Duodenal mucosa (tissue), 2 donors: ENCODE results near the gene IL36RN.
"Not testable (repeated sequence)": the region's sequence is repeated elsewhere in the genome, so short reads cannot be mapped to it uniquely, and the experiment has no call there.

Experiments
- H3K27ac ChIP-seq: one replicate; pipeline ENCODE4 v1.7.0; 2013; ENCODE audit warnings: low read depth, low read length
- H3K27me3 ChIP-seq, 2 donors: one replicate each; pipeline ENCODE4 v1.7.0; 2013; ENCODE audit warnings: low read length in 2 of 2, control low read depth in 1 of 2; ENCODE audit not compliant: insufficient read depth in 2 of 2, control insufficient read depth in 1 of 2
- H3K36me3 ChIP-seq, 2 donors: one replicate each; pipeline ENCODE4 v1.7.0; 2013; ENCODE audit warnings: low read length in 2 of 2, control low read depth in 1 of 2; ENCODE audit not compliant: insufficient read depth in 2 of 2, control insufficient read depth in 1 of 2
- H3K4me1 ChIP-seq, 2 donors: one replicate each; pipeline ENCODE4 v1.7.0; 2013; ENCODE audit warnings: low read length in 2 of 2, control low read depth in 1 of 2; ENCODE audit not compliant: insufficient read depth in 2 of 2, control insufficient read depth in 1 of 2
- H3K4me3 ChIP-seq, 2 donors: one replicate each; pipeline ENCODE4 v1.7.0; 2013; ENCODE audit warnings: low read length in 2 of 2, low read depth in 1 of 2
- H3K9ac ChIP-seq, 2 donors: one replicate each; pipeline ENCODE4 v1.7.0; 2013; ENCODE audit warnings: low read length in 2 of 2, low read depth in 1 of 2
- H3K9me3 ChIP-seq, 2 donors: one replicate each; pipeline ENCODE4 v1.7.0; 2013; ENCODE audit warnings: low read length in 2 of 2, control low read depth in 1 of 2; ENCODE audit not compliant: control insufficient read depth in 1 of 2

IL36RN gene

DNA sequence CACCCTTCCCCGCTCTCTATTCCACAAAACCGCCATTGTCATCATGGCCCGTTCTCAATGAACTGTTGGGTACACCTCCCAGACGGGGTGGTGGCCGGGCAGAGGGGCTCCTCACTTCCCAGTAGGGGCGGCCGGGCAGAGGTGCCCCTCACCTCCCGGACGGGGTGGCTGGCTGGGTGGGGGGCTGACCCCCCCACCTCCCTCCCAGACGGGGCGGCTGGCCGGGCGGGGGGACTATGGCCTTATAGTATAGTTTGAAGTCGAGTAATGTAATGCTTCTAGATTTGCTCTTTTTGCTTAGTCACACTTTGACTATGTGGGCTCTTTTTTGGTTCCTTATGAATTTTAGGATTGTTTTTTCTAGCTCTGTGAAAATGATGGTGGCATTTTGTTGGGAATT, 37.3 kb downstream of the IL36RN start:
- H3K27me3 ChIP-seq = peaks cover 3 to 12% of the 10 kb centered on the region in 2 donors
- H3K4me3 ChIP-seq, H3K36me3 ChIP-seq, H3K9ac ChIP-seq, H3K9me3 ChIP-seq, H3K4me1 ChIP-seq, H3K27ac ChIP-seq: not testable (repeated sequence)

DNA sequence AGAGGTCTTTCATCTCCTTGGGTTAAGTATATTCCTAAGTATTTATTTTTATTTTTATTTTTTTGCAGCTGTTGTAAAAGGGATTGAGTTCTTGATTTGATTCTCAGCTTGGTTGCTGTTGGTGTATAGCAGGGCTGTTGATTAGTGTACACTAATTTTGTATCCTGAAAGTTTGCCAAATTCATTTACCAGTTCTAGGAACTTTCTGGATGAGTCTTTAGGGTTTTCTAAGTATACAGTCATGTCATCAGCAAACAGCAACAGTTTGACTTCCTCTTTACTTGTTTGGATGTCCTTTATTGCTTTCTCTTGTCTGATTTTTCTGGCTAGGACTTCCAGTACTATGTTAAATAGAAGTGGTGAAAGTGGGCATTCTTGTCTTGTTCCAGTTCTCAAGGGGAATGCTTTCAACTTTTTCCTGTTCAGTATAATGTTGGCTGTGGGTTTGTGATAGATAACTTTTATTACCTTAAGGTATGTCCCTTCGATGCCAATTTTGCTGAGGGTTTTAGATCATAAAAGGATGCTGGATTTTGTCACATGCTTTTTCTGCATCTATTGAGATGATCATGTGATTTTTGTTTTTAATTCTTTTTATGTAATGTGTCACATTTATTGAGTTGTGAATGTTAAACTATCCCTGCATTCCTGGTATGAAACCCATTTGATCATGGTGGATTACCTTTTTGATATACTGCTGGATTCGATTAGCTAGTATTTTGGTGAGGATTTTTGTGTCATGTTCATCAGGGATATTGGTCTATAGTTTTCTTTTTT, 38.0 kb downstream of the IL36RN start:
- not testable (repeated sequence) for H3K9ac ChIP-seq, H3K27me3 ChIP-seq, H3K4me1 ChIP-seq, H3K27ac ChIP-seq, H3K9me3 ChIP-seq, H3K4me3 ChIP-seq, H3K36me3 ChIP-seq

DNA sequence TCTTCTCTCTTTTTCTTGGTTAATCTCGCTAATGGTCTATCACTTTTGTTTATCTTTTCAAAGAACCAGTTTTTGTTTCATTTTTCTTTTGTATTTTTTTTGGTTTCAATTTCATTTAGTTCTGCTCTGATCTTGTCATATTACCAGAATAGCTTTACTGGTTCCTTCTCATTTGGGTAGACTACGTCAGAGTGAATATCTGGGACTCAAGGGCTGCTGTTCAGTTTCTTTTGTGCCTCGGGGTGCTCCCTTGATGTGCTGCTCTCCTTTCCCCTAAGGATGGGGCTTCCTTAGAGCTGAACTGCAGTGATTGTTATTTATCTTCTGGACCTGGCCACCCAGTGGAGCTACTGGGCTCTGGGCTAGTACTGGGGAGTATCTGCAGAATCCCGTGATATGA, 39.0 kb downstream of the IL36RN start:
- no peaks in the 10 kb centered on the region for H3K36me3 ChIP-seq
- H3K4me3 ChIP-seq = no peak overlapping the region

DNA sequence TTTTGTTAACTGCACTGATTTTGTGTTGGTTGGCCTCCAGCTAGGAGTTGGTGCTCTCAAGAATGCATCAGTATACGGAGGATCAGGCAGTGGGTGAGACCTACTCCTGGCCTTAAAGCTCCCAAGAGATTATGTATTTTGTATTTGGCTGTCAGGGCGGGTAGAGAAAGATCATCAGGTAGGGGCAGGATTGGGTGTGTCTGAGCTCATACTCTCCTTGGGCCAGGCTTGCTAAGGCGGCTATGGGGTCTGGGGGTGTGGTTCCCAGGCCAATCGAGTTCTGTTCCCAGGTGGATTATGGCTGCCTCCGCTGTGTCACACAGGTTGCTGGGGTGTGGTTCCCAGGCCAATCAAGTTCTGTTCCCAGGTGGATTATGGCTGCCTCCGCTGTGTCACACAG, 39.5 kb downstream of the IL36RN start:
- Histone ChIP-seq H3K4me3 (no peak overlapping the region), H3K36me3 (no peaks in the 10 kb centered on the region), H3K9me3 (peaks cover 0 to 5% of the 10 kb centered on the region in 2 donors), H3K27me3 (peaks cover 0 to 3% of the 10 kb centered on the region in 2 donors), H3K4me1 (no peaks in the 10 kb centered on the region), H3K9ac (no peak overlapping the region), H3K27ac (no peak overlapping the region)

More for the DNA sequence above, 39.0 kb downstream of the IL36RN start:
- H3K4me1 ChIP-seq = no peaks in the 10 kb centered on the region
- peaks cover 0 to 5% of the 10 kb centered on the region in 2 donors for H3K9me3 ChIP-seq
- no peak overlapping the region for H3K9ac ChIP-seq
- no peak overlapping the region for H3K27ac ChIP-seq
- H3K27me3 ChIP-seq = peaks cover 0 to 8% of the 10 kb centered on the region in 2 donors

DNA sequence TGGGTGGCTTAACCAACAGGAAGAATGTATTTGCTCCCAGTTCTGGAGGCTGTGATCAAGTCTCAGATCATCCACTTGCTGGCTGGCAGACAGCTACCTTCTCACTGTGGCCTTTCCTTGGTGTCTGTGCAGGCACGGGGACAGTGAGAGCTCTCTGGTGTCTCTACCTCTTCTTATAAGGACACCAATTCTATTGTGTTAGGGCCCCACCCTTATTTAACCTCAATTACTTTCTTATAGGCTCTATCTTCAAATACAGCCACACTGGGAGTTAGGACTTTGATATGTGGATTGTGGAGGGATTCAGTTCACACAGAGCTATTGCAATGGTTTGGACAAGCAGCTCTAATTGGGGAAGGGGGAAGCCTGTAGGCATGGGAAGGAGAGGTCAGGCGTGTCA, 43.1 kb downstream of the IL36RN start:
- Histone ChIP-seq H3K27me3 (peaks cover 0 to 7% of the 10 kb centered on the region in 2 donors), H3K27ac (no peak overlapping the region), H3K9ac (no peak overlapping the region)

DNA sequence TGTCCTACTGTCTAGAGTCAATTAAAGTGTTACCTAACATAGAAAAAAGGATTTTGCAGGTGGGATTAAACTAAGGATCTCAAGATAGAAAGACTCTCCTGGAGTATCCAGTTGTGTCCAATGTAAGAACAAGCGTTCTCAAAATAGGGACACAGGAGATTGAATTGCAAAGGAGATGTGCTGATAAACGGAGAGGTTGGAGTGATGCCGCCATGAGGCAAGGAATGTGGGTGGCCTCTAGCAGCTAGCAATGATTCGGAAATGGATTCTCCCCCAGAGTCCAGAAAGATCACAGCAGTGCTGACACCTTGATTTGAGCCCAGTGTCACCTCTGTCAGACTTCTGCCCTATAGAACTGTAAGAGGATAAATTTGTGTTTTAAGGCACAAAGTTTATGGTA, 44.3 kb downstream of the IL36RN start:
- no peak overlapping the region for H3K27ac ChIP-seq
- H3K9ac ChIP-seq = no peak overlapping the region
- H3K9me3 ChIP-seq = no peaks in the 10 kb centered on the region
- H3K27me3 ChIP-seq = peaks cover 0 to 8% of the 10 kb centered on the region in 2 donors
- H3K36me3 ChIP-seq = no peaks in the 10 kb centered on the region
- H3K4me1 ChIP-seq = no peaks in the 10 kb centered on the region
- no peak overlapping the region for H3K4me3 ChIP-seq

More for the DNA sequence above, 43.1 kb downstream of the IL36RN start:
- no peaks in the 10 kb centered on the region for H3K36me3 ChIP-seq
- peaks cover 0 to 4% of the 10 kb centered on the region in 2 donors for H3K9me3 ChIP-seq
- H3K4me1 ChIP-seq = no peaks in the 10 kb centered on the region
- H3K4me3 ChIP-seq = no peak overlapping the region

DNA sequence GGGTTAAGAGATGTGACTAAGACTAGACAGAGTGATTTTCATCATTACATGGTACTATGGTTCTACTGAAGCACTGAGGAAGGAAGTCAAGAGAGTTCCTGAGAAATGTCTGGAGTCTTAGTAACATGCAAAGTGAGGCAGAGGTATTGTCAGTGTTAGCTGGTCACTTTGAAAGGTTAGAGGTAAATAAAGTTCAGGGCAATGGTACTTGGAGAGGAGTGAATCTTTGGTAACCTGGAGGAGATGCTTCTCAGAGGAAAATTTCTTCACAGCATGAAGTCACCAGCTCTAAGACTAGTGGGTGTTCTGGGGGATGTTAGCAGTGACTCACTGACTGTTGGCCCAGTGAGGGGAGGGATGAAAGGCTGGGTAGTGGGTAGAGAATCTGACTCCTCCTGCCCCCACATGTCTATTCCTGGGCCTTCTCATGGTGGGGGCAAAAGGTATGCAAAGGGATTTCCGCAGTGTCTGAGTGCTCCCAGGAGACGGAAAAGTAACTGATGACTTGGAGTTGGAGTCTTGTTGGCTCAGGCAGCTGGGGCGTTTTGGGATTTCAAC, 45.1 kb downstream of the IL36RN start:
- Histone ChIP-seq H3K9me3 (no peaks in the 10 kb centered on the region), H3K36me3 (no peaks in the 10 kb centered on the region), H3K4me1 (no peaks in the 10 kb centered on the region), H3K4me3 (no peak overlapping the region), H3K27me3 (peaks cover 0 to 8% of the 10 kb centered on the region in 2 donors), H3K9ac (no peak overlapping the region), H3K27ac (no peak overlapping the region)

DNA sequence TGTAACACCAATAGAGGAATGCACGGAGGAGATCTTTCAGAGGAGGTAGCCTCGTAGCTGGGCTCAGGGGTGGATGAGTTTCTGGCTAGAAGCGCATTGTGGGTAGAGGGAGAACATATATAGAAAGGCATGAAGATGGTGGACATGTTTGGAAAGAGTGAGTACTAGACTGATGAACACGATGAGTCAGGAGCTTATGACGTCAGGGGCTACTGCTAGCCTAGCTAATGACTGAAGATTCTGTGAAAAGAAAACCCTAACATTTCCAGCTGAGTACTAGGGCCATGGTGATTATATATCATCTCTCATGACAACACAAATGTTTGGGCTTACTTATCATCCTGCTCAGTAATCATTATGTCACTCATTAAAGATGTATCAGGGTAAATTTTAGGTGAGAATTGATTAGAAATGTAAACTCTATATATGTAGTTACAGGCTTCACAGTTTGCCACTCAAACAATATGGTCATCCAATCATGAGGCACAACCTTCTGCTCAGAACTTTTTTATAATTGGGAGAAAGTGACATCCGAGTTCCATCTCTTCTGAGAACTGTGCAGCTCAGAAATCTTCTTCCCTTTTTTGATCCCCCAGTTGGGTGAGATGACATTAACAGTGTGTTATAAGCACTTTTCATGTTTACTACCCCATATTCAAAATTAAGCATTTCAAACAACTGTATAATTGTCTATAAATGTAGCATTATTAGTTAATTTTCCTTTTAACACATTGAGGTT, 46.2 kb downstream of the IL36RN start:
- Histone ChIP-seq H3K4me3 (no peak overlapping the region), H3K27me3 (peaks cover 0 to 8% of the 10 kb centered on the region in 2 donors)

DNA sequence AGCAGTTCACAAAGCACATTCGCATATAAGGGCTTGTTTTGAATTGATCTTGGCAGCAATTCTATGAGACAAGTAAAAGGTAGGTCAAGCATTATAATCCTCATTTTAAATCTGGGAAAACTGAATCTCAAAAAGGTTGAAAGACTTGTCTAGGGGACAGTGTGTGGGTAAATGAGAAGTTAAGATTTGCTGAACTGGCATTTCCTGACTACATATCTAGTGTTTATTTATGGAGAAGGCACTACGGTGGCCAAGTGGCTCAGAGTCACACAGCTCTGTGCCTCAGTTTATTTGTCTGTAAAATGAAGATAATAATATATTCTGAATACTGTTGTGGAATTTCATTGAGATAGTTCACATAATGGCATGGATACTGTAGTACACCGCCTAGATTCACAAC, 52.1 kb downstream of the IL36RN start:
- H3K9ac ChIP-seq = no peak overlapping the region

More for the DNA sequence above, 46.2 kb downstream of the IL36RN start:
- Histone ChIP-seq H3K36me3 (no peaks in the 10 kb centered on the region), H3K9me3 (no peaks in the 10 kb centered on the region), H3K4me1 (no peaks in the 10 kb centered on the region), H3K9ac (no peak overlapping the region), H3K27ac (no peak overlapping the region)

DNA sequence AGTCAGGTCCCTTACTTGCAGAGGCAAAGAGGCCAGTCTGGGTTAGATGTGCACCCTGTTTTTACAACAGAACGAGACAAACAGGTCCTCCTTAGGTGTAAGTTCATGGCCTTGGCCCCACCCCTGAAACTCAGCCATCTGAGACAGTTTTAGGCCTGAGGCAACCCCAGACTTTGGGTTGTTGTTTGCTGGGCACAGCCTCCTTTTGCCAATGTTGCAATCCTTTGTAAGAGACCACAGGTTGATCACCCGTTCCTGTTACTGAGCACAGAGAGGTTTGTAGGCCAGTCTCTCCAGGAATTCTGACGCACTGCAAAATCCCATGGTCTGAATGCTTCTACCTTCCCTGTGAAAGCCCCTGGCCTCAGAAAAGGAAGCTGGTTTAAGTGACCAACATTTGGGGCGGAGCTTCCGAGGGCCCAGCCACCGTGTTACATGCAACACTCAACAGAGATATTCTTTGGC, 52.9 kb downstream of the IL36RN start:
- Histone ChIP-seq H3K36me3 (no peaks in the 10 kb centered on the region), H3K9ac (no peak overlapping the region), H3K4me1 (peaks cover 12 to 17% of the 10 kb centered on the region in 2 donors), H3K27me3 (peaks cover 0 to 4% of the 10 kb centered on the region in 2 donors), H3K9me3 (no peaks in the 10 kb centered on the region), H3K27ac (no peak overlapping the region), H3K4me3 (no peak overlapping the region)

More for the DNA sequence above, 52.1 kb downstream of the IL36RN start:
- peaks cover 0 to 4% of the 10 kb centered on the region in 2 donors for H3K27me3 ChIP-seq
- no peaks in the 10 kb centered on the region for H3K36me3 ChIP-seq
- peaks cover 8 to 9% of the 10 kb centered on the region in 2 donors for H3K4me1 ChIP-seq
- no peak overlapping the region for H3K27ac ChIP-seq
- no peaks in the 10 kb centered on the region for H3K9me3 ChIP-seq
- no peak overlapping the region for H3K4me3 ChIP-seq
